Left kidney (tissue), 2 donors: ENCODE measurements around the gene CACNA1E. TPM values are rescaled to one million over a fixed set of nuclear protein-coding genes. Genes with fewer than 3 reads are reported as not detected.

Source experiments
- DNase-seq: peaks from one replicate; pipeline ENCODE4 v3.0.0-alpha.2; 2013
- polyA plus RNA-seq: library from polyadenylated mRNA; unstranded; fragments of 120-200 nt; gene quantifications from one replicate; pipeline ENCODE4 v1.2.1, GENCODE V29; 2013; ENCODE audit not compliant: insufficient read length

CACNA1E gene
- polyA plus RNA-seq, 1 donor: 0.63 TPM

- DNase-seq: no peak
Observed at GRCh38 chr1:181484821-181485220, 1.5 kb downstream of the CACNA1E start.

GRCh38 chr1:181485287-181486097 is 2.2 kb downstream of the CACNA1E start:
- peak; percentile 39 for DNase-seq

DNA sequence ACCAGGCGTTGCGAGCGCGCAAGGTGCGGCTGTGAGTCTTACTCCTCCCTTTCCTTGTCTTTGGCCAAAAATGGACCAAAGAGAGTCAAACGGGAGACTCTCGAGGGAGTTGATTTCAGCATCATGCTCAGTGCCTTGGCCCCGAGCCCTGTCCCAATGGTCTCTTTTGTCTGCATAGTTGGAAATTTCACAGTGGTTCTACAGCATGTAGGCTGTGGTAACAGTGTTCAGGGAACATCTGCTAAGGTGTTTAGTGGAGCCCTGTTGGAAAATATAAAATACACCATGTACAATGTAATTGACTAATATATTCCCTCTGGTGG is 2.7 kb downstream of the CACNA1E start:
- no peak for DNase-seq

- no peak for DNase-seq
Observed at GRCh38 chr1:181488866-181489265, 5.5 kb downstream of the CACNA1E start.

DNA sequence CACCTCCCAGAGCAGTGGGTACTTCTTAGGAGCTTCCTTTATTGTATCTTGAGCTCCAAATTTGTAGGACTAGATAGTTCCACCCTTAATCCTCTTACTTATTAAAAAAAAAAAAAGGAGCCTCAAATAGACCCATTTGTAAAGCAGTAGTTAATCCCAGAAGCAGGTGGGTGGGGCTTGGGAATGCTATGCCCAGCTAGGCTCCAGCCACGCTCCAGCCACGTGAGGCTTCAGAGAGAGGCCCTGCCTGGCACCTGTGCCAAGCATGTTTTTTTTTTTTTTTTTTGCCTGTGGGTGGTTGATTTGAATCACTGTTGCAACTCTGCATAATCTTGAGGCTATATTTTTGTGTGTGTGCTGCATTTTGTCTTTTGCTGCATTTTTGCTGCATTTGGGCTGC is 7.0 kb downstream of the CACNA1E start:
- DNase-seq: no peak

DNA sequence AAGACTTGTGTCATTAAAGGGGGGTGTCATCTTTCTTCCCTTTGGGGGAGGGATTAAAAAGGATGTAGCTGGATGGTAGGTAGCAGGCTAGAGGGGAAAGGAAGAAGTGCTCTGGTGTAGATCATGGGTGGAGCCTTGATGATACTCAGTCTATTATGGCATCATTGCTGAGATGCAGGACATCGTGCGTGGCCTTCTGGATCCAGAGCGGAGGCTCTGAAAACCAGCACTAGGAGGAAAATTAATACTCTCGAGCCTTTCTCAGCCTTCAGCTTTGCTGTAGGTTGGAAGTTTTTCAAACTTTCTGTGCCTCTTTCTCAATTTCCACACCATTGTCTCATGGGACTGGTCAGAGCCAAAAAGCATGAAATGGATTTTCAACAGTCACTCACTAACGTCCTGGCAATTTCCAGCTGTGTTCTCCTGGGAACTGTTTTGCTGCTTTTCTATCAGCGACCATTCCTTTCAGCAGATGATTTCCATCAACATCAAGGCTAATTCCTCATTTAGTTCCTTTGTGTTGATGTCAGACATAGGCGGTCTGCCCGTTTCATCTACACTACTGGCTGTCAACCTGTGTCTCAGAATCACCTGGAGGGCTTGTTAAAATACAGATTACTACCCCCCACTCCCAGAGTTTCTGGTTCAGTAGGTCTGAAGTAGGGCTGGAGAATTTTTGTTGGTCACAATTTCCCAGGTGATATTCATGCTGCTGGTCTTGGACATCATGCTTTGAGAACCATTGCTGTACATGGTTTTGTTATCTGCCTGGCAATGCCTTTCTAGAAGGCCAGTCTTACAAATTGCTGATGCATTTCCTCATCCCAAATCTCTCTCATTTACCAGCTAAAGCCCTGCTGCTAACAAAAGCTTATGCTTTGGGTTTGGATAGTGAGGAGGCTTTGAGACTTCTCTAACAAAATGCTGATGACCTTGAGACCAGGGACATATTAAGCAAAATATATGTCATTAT is 7.7 kb downstream of the CACNA1E start:
- no peak for DNase-seq

DNA sequence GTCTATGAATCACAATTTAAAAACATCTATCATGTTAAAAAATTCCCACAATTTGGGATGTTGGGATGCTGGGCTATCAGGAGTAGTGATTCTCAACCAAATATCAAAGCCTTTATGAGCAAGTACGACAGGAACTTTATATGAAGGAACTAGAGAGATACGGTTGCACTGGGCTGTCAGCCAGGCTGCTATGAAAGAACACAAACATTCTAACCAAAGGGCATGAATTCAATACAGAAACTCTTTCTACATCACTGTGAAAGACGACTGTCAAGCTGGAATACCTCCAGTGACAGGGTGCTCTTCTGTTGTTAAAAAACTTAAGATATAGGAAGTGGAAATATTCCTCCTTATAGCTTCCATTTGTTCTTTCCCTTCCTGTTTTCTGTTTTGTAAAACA is 9.8 kb downstream of the CACNA1E start:
- DNase-seq: no peak

DNA sequence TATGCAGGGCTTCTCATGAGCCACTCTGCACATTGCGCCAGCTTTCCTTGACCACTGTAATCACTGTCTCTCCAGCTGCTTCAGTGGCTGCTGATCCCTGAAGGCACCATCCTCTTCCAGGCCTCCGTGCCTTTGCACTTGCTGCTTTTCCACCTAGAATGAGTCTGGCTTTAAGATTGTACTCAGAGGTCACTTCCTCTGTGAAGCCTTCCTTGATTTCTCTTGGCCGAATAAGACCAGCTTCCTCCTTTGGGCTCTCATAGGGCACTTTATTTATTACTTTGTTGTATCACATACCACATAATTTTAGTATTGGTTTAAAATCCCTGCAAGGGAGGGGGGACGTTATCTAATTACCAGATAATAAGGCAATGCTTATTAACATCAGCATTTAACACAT is 10.6 kb downstream of the CACNA1E start:
- DNase-seq: no peak

DNA sequence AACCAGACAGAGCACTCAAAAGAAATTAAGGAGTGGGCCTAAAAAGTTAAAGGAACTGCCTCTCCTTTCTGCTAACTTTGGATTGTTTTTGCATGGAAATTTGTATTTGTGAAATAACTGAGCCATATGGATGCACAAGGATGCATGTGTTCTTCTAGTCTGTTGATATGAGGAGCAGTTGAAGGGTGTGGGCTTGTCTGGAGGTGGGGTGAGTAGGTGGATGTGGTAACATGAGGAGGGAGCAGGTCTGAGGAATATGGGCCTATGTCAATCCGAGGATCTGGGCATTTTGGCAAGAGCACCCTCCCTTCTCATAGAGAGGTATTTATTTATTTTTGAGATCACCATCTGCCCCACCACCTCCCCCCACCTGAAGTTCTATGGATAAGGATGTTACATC is 13.4 kb downstream of the CACNA1E start:
- no peak for DNase-seq

- DNase-seq: no peak
Observed at GRCh38 chr1:181497870-181498269, 14.6 kb downstream of the CACNA1E start.

GRCh38 chr1:181499825-181500224 is 16.5 kb downstream of the CACNA1E start:
- DNase-seq: no peak

GRCh38 chr1:181500636-181501035 is 17.3 kb downstream of the CACNA1E start:
- DNase-seq: no peak

- no peak for DNase-seq
Observed at GRCh38 chr1:181501612-181502011, 18.3 kb downstream of the CACNA1E start.

DNA sequence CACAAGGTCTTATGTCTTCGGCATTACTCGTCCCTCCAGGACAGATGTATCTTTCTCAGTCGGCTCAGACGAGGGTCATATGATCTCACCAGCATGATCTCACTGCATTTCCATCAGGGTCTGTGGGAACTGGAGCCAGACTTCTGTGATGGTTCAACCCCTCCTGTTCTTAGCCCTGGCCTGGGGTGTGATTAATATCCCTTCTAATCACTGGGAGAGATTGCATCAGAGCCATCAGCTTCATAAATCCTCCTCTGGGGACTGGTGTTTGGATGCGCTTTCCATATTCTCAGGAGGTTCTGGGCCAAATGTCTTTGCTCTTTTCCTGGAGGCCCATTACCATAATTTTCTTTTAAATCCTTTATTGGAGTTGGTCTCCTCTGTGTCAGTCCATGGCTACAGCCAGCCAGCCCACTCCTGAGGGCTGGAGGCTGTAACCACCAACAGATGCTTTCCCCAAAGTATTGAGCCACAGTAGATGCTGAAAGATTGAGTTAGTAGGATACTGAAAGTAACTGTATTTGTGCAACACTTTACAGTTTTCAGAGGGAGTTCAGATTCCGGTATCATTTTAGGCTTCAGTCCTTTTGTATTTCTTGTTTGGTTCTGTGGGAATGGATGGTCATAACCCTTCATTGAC is 20.0 kb downstream of the CACNA1E start:
- no peak for DNase-seq

GRCh38 chr1:181504399-181504842 is 21.1 kb downstream of the CACNA1E start:
- DNase-seq: no peak

- no peak for DNase-seq
Observed at GRCh38 chr1:181506563-181507353, 23.4 kb downstream of the CACNA1E start.

DNA sequence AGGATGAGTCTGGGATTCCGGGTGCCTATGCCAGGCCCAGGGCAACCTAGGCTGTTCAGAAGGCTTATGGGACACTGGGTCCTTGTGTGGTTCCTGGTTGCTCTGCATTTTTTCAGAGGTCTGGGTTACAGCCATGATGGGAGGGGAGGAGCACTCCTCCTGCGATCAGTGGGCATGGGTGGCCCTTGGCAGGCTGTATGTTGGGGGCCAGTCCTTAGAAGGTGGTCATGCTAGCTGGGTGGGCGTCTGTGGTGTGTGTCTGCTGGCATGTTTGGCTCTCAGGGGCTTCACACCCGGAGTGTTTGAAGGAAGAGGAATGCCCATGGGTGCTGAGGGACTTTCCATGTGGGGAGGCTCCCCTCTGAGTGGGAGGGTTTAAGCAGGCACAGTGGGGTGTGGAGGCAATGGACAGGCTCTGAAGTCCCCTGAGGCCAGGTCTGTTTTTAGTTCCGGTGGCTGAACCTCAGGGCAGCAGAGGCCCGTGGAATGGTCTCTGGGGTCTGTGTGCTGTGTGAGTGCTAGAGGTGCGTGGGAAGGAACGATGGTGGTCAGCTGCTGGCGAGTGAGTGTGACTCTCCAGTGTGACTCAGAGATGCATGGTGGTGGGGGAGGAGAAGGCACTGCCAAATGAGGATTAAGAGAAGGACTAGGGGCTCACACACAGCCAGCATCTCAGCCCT is 25.3 kb downstream of the CACNA1E start:
- DNase-seq: no peak

GRCh38 chr1:181513786-181514297 is 30.5 kb downstream of the CACNA1E start:
- DNase-seq: no peak

- DNase-seq: no peak
Observed at GRCh38 chr1:181514298-181515290, 31.3 kb downstream of the CACNA1E start.

DNA sequence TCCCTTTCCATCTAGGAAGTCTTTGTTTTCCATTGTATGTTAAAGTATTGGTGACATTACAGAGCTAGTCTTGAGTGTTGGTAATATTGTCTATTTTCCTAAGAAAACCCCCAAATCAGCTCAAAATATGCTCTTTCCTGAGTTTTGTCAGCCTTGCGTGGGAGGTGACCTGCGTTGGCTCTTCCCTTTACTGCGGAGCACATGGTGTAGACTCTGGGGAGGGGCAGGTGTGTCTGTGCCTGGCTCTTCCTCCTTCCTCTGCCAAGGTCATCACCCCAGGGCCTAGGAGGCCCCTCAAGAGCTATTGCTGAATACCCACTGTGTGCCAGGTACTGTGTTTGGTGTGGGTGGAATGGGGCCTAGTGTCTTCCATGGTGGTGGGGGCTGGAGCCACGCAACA is 33.4 kb downstream of the CACNA1E start:
- no peak for DNase-seq
